Liver (tissue), 9 donors: ENCODE results near the gene PRAME. TPM values are rescaled to one million over a fixed set of nuclear protein-coding genes. Genes with fewer than 3 reads are reported as not detected.

ENCODE experiments used
- DNase-seq: peaks from one replicate; pipeline ENCODE4 v3.0.0-alpha.2; 2017; ENCODE audit warnings: low spot score
- H3K27ac ChIP-seq, 2 donors: one replicate each; pipeline ENCODE4 v1.7.0; 2013; ENCODE audit warnings: inconsistent platforms in 2 of 2, low read length in 2 of 2, control low read depth in 1 of 2, low read depth in 1 of 2, mild to moderate bottlenecking in 1 of 2
- H3K27me3 ChIP-seq, 4 donors: one replicate each; pipeline versions ENCODE4 v1.6.1 to v1.7.0; 2013; ENCODE audit warnings: low read length in 3 of 4, inconsistent platforms in 1 of 4, mild to moderate bottlenecking in 1 of 4, moderate library complexity in 1 of 4; ENCODE audit not compliant: control insufficient read depth in 4 of 4, insufficient read depth in 4 of 4
- H3K36me3 ChIP-seq, 4 donors: one replicate each; pipeline versions ENCODE4 v1.6.1 to v1.7.0; 2013; ENCODE audit warnings: low read length in 3 of 4, mild to moderate bottlenecking in 3 of 4, low read depth in 1 of 4, moderate library complexity in 1 of 4; ENCODE audit not compliant: control insufficient read depth in 4 of 4, insufficient read depth in 3 of 4
- H3K4me1 ChIP-seq, 4 donors: one replicate each; pipeline versions ENCODE4 v1.6.1 to v1.7.0; 2013; ENCODE audit warnings: low read length in 3 of 4, mild to moderate bottlenecking in 3 of 4, moderate library complexity in 1 of 4; ENCODE audit not compliant: control insufficient read depth in 4 of 4, insufficient read depth in 4 of 4
- H3K4me3 ChIP-seq, 3 donors: one replicate each; pipeline versions ENCODE4 v1.6.1 to v1.7.0; 2013; ENCODE audit warnings: low read length in 3 of 3, control low read depth in 1 of 3, low read depth in 1 of 3, mild to moderate bottlenecking in 1 of 3
- H3K9ac ChIP-seq, 2 donors: one replicate each; pipeline ENCODE4 v1.7.0; 2013; ENCODE audit warnings: low read length in 2 of 2, mild to moderate bottlenecking in 2 of 2, moderate library complexity in 2 of 2, control low read depth in 1 of 2, low read depth in 1 of 2
- H3K9me3 ChIP-seq, 4 donors: one replicate each; pipeline versions ENCODE4 v1.6.1 to v1.7.0; 2013; ENCODE audit warnings: low read length in 3 of 4; ENCODE audit not compliant: control insufficient read depth in 4 of 4
- EGR1 ChIP-seq, 2 donors: IDR thresholded peaks; 2 replicates each; pipeline ENCODE4 v1.6.1; 2016 to 2018; ENCODE audit warnings: antibody characterized with exemption in 2 of 2, low read depth in 2 of 2
- FOXA1 ChIP-seq: IDR thresholded peaks from 2 replicates; pipeline ENCODE4 v1.6.1; 2016; ENCODE audit warnings: antibody characterized with exemption
- FOXA2 ChIP-seq: IDR thresholded peaks from 2 replicates; pipeline ENCODE4 v1.6.1; 2016; ENCODE audit warnings: antibody characterized with exemption
- GABPA ChIP-seq, 2 donors: IDR thresholded peaks in 1 of 2; conservative IDR thresholded peaks in 1 of 2; 2 replicates each; pipeline ENCODE4 v1.6.1; 2016; ENCODE audit warnings: antibody characterized with exemption in 2 of 2, mild to moderate bottlenecking in 1 of 2, moderate library complexity in 1 of 2
- HNF4A ChIP-seq, 2 donors: conservative IDR thresholded peaks; 2 replicates each; pipeline ENCODE4 v1.6.1; 2016; ENCODE audit warnings: antibody characterized with exemption in 2 of 2, mild to moderate bottlenecking in 2 of 2
- HNF4G ChIP-seq: IDR thresholded peaks from 2 replicates; pipeline ENCODE4 v1.6.1; 2016; ENCODE audit warnings: antibody characterized with exemption
- JUND ChIP-seq, 2 donors: IDR thresholded peaks; 2 replicates each; pipeline ENCODE4 v1.6.1; 2016; ENCODE audit warnings: antibody characterized with exemption in 2 of 2
- NR2F2 ChIP-seq: IDR thresholded peaks from 2 replicates; pipeline ENCODE4 v1.6.1; 2016; ENCODE audit warnings: antibody characterized with exemption
- RAD21 ChIP-seq, 2 donors: IDR thresholded peaks; 2 replicates each; pipeline ENCODE4 v1.6.1; 2016; ENCODE audit warnings: antibody characterized with exemption in 2 of 2, mild to moderate bottlenecking in 2 of 2
- RXRA ChIP-seq, 2 donors: IDR thresholded peaks; 2 replicates each; pipeline ENCODE4 v1.6.1; 2017 to 2018; ENCODE audit warnings: antibody characterized with exemption in 2 of 2, mild to moderate bottlenecking in 1 of 2
- SP1 ChIP-seq: IDR thresholded peaks from 2 replicates; pipeline ENCODE4 v1.6.1; 2018; ENCODE audit warnings: antibody characterized with exemption, mild to moderate bottlenecking
- TAF1 ChIP-seq: conservative IDR thresholded peaks from 2 replicates; pipeline ENCODE4 v1.6.1; 2016; ENCODE audit warnings: antibody characterized with exemption, mild to moderate bottlenecking
- YY1 ChIP-seq: IDR thresholded peaks from 2 replicates; pipeline ENCODE4 v1.6.1; 2016; ENCODE audit warnings: antibody characterized with exemption, mild to moderate bottlenecking
- WGBS: extraction: QIAGEN DNeasy Blood & Tissue Kit; methylation state at CpG from one replicate; pipeline ENCODE4 v1.1.7; 2013; 5-methylcytosine and 5-hydroxymethylcytosine counted together
- polyA plus RNA-seq, 2 donors: library from polyadenylated mRNA; stranded (reverse) in 1 of 2; unstranded in 1 of 2; fragments of 200-250 nt in 1 of 2; fragments of >200 nt in 1 of 2; fragmentation: Nextera tagmentation in 1 of 2; extraction: Ambion mirVana in 1 of 2; gene quantifications; one replicate each; pipeline versions ENCODE4 v1.2.1 to v1.2.3, GENCODE V29; 2013 to 2015
- total RNA-seq, 2 donors: library from RNA; depleted of rRNA; stranded (reverse); fragments of >200 nt; gene quantifications; one replicate each; pipeline ENCODE4 v1.2.3, GENCODE V29; 2014
- TF ChIP-seq, protein P1 (sequence below): IDR thresholded peaks from 2 replicates; pipeline ENCODE4 v1.6.1; 2016; ENCODE audit warnings: antibody characterized with exemption
- TF ChIP-seq, protein P2 (sequence below): IDR thresholded peaks from 2 replicates; pipeline ENCODE4 v1.6.1; 2016; ENCODE audit warnings: antibody characterized with exemption, mild to moderate bottlenecking
- TF ChIP-seq, protein P3 (sequence below): IDR thresholded peaks from 2 replicates; pipeline ENCODE4 v1.6.1; 2016; ENCODE audit warnings: antibody characterized with exemption
- TF ChIP-seq, protein P4 (sequence below): IDR thresholded peaks from 2 replicates; pipeline ENCODE4 v1.6.1; 2016; ENCODE audit warnings: antibody characterized with exemption
- TF ChIP-seq, protein P5 (sequence below): fragments of 150-350 bp; IDR thresholded peaks from 2 replicates; pipeline ENCODE4 v1.5.1; 2017; ENCODE audit warnings: improper control_type of control experiment, low read depth, low read length; ENCODE audit not compliant: missing input control
- donor health status: healthy.
- donor health status: healthy.
- donor health status: healthy.
- donor health status: healthy.
- donor health status: healthy.

The PRAME gene
- total and polyA plus RNA-seq, 4 donors: not detected

DNA sequence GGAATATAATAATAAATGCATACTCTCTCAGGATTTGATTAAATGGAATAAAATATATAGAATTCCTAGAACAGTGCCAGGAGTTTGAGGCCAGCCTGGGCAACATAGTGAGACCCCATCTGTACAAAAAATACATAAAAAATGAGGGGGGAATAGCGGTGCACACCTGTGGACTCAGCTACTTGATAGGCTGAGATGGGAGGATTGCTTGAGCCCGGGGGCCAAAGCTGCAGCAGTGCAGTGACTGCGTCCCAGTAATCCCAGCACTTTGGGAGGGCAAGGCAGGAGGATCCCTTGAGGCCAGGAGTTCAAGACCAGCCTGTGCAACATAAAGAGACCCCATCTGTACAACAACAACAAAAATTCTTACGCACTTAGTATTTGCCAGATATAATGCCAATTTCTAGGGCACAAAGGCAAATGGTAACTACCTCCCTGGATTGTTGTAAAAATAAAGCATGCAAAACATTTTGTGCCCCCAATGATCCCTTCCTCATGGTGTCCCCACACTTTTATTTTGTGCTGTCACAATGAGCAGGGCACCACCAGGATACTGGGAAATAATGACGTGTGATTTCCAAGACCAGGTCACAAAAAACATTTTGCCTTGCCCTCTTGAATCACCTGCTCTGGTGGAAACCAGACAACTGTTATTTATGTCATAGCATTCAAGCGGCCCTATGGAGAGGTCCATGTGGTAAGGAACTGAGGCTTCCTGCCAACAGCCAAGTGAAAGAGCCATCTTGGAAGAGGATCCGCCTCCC lies 20.7 kb downstream of the PRAME start:
- peaks cover 0 to 2% (median 0%) of the 10 kb centered on the region in 4 donors for H3K27me3 ChIP-seq
- H3K4me1 ChIP-seq: no peaks in the 10 kb centered on the region
- WGBS: 80% methylated on average over 7 of the region's 7 CpGs
- no peak overlapping the region for H3K27ac ChIP-seq
- no peak for DNase-seq
- no peak overlapping the region for H3K4me3 ChIP-seq
- no peaks in the 10 kb centered on the region for H3K36me3 ChIP-seq
- H3K9me3 ChIP-seq: no peaks in the 10 kb centered on the region
- no peak overlapping the region for H3K9ac ChIP-seq
- TF ChIP-seq FOXA2: no peak
- TF ChIP-seq, protein P1, sequence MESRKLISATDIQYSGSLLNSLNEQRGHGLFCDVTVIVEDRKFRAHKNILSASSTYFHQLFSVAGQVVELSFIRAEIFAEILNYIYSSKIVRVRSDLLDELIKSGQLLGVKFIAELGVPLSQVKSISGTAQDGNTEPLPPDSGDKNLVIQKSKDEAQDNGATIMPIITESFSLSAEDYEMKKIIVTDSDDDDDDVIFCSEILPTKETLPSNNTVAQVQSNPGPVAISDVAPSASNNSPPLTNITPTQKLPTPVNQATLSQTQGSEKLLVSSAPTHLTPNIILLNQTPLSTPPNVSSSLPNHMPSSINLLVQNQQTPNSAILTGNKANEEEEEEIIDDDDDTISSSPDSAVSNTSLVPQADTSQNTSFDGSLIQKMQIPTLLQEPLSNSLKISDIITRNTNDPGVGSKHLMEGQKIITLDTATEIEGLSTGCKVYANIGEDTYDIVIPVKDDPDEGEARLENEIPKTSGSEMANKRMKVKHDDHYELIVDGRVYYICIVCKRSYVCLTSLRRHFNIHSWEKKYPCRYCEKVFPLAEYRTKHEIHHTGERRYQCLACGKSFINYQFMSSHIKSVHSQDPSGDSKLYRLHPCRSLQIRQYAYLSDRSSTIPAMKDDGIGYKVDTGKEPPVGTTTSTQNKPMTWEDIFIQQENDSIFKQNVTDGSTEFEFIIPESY: no peak
- no peak for TF ChIP-seq EGR1 (IDR thresholded peaks at IDR 0.05; ENCODE audit: low read depth in 2 of 2)
- TF ChIP-seq, protein P2, sequence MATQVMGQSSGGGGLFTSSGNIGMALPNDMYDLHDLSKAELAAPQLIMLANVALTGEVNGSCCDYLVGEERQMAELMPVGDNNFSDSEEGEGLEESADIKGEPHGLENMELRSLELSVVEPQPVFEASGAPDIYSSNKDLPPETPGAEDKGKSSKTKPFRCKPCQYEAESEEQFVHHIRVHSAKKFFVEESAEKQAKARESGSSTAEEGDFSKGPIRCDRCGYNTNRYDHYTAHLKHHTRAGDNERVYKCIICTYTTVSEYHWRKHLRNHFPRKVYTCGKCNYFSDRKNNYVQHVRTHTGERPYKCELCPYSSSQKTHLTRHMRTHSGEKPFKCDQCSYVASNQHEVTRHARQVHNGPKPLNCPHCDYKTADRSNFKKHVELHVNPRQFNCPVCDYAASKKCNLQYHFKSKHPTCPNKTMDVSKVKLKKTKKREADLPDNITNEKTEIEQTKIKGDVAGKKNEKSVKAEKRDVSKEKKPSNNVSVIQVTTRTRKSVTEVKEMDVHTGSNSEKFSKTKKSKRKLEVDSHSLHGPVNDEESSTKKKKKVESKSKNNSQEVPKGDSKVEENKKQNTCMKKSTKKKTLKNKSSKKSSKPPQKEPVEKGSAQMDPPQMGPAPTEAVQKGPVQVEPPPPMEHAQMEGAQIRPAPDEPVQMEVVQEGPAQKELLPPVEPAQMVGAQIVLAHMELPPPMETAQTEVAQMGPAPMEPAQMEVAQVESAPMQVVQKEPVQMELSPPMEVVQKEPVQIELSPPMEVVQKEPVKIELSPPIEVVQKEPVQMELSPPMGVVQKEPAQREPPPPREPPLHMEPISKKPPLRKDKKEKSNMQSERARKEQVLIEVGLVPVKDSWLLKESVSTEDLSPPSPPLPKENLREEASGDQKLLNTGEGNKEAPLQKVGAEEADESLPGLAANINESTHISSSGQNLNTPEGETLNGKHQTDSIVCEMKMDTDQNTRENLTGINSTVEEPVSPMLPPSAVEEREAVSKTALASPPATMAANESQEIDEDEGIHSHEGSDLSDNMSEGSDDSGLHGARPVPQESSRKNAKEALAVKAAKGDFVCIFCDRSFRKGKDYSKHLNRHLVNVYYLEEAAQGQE: no peak
- TF ChIP-seq HNF4G: no peak
- no peak for TF ChIP-seq FOXA1
- TF ChIP-seq HNF4A (conservative IDR thresholded peaks at IDR 0.05): no peak
- no peak for TF ChIP-seq GABPA (IDR thresholded peaks at IDR 0.05 in 1 of 2, conservative IDR thresholded peaks at IDR 0.05 in 1 of 2)
- TF ChIP-seq, protein P3, sequence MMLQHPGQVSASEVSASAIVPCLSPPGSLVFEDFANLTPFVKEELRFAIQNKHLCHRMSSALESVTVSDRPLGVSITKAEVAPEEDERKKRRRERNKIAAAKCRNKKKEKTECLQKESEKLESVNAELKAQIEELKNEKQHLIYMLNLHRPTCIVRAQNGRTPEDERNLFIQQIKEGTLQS: no peak
- TF ChIP-seq NR2F2: no peak
- TF ChIP-seq TAF1: no peak
- no peak for TF ChIP-seq RAD21 (IDR thresholded peaks at IDR 0.05)
- no peak for TF ChIP-seq SP1
- TF ChIP-seq RXRA (IDR thresholded peaks at IDR 0.05): no peak
- TF ChIP-seq, protein P4, sequence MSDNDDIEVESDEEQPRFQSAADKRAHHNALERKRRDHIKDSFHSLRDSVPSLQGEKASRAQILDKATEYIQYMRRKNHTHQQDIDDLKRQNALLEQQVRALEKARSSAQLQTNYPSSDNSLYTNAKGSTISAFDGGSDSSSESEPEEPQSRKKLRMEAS: no peak
- TF ChIP-seq, protein P5, sequence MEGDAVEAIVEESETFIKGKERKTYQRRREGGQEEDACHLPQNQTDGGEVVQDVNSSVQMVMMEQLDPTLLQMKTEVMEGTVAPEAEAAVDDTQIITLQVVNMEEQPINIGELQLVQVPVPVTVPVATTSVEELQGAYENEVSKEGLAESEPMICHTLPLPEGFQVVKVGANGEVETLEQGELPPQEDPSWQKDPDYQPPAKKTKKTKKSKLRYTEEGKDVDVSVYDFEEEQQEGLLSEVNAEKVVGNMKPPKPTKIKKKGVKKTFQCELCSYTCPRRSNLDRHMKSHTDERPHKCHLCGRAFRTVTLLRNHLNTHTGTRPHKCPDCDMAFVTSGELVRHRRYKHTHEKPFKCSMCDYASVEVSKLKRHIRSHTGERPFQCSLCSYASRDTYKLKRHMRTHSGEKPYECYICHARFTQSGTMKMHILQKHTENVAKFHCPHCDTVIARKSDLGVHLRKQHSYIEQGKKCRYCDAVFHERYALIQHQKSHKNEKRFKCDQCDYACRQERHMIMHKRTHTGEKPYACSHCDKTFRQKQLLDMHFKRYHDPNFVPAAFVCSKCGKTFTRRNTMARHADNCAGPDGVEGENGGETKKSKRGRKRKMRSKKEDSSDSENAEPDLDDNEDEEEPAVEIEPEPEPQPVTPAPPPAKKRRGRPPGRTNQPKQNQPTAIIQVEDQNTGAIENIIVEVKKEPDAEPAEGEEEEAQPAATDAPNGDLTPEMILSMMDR: no peak
- TF ChIP-seq JUND (IDR thresholded peaks at IDR 0.05): no peak
- TF ChIP-seq YY1: no peak
